Activated naive CD4-positive, alpha-beta T cell treated with Interleukin-2 at 50 U/mL for 16 hours (primary cell): ENCODE measurements around the gene MTERF4.

Experiments
- DNase-seq: peaks from one replicate; pipeline ENCODE4 v3.0.0-alpha.2; 2020

The MTERF4 gene

DNA sequence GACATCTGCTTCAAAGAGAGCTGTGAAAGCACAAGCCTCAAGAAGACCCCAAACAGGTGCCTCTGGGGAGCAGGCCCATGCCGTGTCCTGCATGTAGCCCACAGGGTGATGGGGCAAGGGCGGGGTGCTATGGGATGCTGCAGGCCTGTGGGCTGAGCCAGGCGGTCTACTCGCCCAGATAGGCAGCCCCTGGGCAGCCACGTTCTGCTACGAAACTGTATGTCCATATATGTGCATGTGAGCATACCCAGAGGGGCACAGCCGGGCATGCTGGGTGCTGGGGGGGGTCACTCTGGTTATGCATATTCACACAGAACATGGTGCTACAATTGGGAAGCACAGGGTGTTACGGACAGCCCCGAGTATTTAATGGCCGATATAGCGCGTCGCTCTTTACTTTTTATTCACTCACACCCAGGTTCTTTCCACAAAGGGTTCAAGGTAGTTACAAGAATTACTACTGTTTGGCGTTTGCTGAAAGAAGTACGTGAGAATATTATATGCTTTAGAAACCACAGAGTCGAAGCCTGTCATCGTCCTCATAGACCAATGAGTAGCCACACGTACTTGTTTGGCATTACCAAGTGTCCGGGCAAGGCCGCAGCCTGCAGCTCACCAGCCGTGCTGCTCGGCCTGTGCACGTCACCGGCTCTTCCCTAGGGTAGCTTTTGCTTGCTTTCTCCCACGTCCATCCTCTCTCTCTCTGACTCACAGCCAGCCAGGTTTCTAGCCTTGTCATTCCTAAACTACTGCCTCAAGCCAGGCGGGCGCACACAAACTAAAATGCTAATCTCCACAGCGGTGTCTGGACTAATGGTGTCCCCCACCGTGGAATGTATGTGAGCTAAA is 14.4 kb downstream of the MTERF4 start:
- DNase-seq = no peak

DNA sequence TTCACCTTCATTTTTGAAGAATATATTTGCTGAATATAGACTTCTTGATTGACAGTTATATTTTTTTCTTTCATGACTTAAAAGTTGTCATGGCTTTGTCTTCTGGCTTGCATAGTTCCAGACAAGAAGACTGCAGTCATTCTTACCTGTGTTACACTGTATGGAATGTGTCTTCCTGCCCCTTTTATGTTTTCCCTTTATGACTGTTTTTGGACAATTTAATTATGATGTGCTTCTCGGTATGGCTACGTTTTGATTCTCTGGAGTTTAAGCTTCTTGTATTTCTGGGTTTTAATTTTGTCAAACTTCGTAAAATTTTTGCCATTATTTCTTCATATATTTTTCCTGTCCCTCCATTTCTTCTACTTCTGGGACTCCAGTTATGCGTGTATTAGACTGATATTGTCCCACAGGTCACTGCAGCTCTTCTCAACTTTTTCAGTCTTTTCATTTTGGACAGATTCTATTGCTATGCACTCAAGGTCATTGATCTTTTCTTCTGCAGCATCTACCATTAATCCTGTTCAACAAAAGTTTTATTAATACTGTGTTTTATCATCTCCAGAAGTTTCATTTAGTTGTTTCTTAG is 17.1 kb downstream of the MTERF4 start:
- DNase-seq = no peak

DNA sequence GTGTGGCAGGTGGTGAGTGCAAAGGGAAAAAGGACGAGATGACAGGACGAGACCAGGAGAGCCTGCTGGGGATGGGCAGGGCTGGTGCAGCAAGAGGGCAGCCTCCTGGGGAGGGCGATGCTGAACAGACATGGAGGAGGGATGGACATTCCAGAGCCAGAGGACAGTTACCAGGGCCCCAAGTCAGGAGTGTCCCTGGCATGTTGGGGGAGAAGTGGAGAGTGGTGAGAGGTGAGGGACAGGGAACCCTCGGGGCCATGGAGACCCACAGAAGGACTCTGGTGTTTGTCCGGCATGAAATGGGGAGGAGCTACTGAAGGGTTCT is 19.0 kb downstream of the MTERF4 start:
- no peak for DNase-seq

GRCh38 chr2:241082341-241083090 is 19.6 kb downstream of the MTERF4 start:
- DNase-seq = no peak

- no peak for DNase-seq
Measured at GRCh38 chr2:241081643-241082340, 20.3 kb downstream of the MTERF4 start.

GRCh38 chr2:241081190-241081642 is 20.9 kb downstream of the MTERF4 start:
- DNase-seq = no peak

GRCh38 chr2:241080405-241081189 is 21.5 kb downstream of the MTERF4 start:
- DNase-seq = no peak

- no peak for DNase-seq
Measured at GRCh38 chr2:241074901-241075540, 27.1 kb downstream of the MTERF4 start.

- no peak for DNase-seq
Measured at GRCh38 chr2:241074065-241074818, 27.8 kb downstream of the MTERF4 start.

DNA sequence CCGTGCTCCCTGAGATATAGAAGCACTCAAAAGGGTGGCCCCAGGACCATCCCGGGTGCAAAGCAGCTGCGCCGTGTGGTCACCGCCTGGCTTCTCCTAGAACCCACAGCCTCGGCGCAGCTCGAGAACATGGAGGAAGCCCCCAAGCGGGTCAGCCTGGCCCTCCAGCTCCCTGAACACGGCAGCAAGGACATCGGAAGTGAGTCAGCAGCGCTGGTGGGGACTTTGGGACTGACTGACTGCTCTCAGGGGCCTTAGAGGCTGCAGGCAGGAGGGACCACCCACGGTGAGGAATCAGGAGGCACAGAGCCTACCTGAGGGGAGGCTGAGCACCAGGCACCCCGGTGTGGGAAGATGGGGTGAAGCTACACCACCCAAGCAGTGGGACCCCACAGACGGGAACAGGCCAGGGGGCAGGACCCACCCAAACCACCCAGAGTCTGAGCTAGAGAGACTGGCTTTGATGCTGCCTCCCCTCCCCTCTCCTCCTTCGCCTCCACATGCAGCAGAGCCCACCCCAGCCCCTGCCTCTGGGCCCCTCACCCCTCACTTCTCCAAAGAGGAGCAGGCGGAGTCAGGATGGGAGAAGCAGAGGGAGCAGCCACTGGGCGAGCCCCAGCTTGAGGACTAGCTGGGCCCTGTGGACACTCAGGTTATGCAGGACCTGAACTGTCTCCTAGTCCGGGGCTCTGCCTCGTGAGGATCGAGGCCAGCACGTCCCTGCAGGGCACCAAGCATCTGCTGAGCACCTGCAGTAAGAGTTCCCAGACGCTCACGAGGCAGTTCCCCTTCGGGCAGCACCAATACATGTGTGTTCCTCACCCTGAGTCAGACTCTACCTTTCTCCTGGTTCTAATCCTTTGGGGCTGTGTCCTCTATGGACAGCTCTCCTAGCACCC is 28.7 kb downstream of the MTERF4 start:
- DNase-seq = no peak

GRCh38 chr2:241072553-241073165 is 29.4 kb downstream of the MTERF4 start:
- DNase-seq = no peak

GRCh38 chr2:241072151-241072550 is 29.9 kb downstream of the MTERF4 start:
- DNase-seq = no peak

DNA sequence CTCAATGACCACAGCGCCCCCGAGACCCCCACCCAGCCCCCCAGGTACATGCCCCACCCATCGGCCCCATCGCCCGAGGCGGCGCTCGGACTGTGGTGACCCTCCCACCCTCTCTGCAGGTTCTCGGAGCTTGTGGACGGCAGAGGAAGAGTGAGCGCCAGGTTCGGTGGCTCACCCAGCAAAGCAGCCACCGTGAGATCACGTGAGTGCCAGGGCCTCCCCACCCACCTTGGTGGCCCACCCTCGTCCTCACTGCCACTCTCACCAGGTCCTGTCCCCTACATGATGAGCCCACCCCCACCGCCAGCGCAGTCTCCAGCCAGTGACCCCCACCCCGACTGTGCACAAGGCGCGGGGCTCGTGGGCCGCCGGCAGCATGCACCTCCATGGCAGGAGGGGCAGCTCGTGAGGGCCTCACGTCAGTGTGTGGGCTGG is 30.4 kb downstream of the MTERF4 start:
- DNase-seq = no peak

GRCh38 chr2:241070811-241071676 is 31.0 kb downstream of the MTERF4 start:
- DNase-seq = no peak

DNA sequence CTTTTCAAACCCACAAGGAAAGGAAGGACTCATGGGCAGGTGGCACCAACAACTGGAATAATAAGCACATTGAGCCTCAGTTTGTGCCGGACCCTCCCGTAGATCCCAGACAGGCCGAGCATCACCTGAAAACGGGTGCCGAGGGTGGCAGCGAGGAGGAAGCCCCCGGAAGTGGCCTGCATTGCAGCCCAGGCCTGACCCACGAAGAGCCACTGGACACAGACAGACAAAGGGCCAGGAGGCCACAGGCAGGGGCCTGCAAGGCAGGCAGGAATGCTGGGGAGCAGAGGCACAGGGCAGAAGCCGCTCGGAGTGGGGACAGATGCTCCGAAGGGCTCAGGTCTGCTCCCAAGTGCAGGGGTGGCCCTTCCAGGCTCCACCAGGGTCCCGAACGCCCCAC is 31.7 kb downstream of the MTERF4 start:
- no peak for DNase-seq

DNA sequence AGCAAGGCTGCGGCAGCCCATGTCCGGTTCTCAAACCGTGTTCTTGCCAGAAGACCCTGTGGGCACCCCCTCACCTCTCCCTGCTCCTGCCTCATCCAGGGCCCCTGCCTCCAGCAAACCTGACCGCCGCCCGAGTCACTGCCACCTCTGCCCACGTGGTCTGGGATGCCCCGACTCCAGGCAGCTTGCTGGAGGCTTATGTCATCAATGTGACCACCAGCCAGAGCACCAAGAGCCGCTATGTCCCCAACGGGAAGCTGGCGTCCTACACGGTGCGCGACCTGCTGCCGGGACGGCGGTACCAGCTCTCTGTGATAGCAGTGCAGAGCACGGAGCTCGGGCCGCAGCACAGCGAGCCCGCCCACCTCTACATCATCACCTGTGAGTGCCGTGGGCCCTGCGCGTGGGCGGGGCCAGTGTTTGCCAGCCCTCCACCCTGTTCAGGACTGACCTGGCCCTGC is 32.2 kb downstream of the MTERF4 start:
- DNase-seq = no peak

DNA sequence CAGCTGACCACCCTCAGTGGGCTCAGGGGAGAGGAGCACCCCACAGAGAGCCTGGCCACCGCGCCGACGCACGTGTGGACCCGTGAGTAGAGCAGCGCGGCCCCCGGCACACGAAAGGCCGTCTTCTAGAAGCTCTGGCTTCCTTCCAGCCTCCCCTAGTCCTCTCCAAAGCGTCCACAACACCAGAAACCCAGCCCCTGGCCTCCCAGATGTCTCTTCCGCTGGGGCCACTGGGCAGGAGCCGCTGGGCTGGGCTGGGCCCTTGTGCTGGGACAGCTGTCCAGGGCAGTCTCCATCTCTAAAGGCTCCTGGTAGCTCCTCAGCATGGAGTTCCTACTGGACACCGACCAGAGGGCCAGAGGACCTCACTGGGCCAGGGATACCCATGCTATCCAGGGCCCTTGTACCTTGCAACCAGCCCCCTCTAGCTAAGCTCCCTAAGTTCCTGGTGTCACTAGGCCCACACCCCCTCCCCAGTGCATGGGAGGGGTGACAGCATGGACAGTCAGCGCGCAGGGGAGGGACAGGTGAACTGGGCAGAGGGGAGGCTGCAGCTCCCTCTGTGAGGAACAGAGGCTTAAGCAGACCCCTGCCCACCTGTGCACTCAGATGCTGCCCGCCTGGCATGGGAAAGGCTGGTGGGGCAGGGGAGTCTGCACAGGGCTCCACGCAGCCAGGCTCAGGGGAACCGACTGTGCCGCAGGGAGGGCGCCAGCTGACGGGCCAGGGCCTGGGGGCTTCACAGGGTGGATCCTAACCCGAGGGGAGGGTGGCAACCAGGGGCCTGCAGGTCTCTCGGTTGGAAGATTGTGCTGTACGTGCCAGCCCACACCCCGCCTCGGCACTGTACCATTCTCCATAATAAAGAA is 32.9 kb downstream of the MTERF4 start:
- DNase-seq = no peak
